OCI-LY1 (cell line): ENCODE measurements around the gene PDIK1L.
"Not testable (repeated sequence)": the region's sequence is repeated elsewhere in the genome, so short reads cannot be mapped to it uniquely, and the experiment has no call there.

Experiments used
- CTCF ChIP-seq: fragments of 200-600 bp; sonication (generic), shearing (Covaris generic); IDR thresholded peaks from 2 replicates; pipeline ENCODE4 v1.5.1; 2017; ENCODE audit warnings: mild to moderate bottlenecking, antibody characterized with exemption, low read length, moderate library complexity, mixed read lengths
- EZH2 ChIP-seq: fragments of 200-600 bp; sonication (generic), shearing (Covaris generic); IDR thresholded peaks from 2 replicates; pipeline ENCODE4 v1.8.0; 2017; ENCODE audit warnings: borderline replicate concordance, mixed run types, mild to moderate bottlenecking, antibody characterized with exemption, low read length, moderate library complexity, mixed read lengths

GRCh38 chr1:26093569-26093968 is 18.1 kb upstream of the PDIK1L start:
- TF ChIP-seq CTCF, EZH2: not testable (repeated sequence)
